MG63 (cell line): Measurements from ENCODE around the gene SUCO. TPM values are rescaled to one million over a fixed set of nuclear protein-coding genes. Genes with fewer than 3 reads are reported as not detected.
"Not testable (repeated sequence)": the region's sequence is repeated elsewhere in the genome, so short reads cannot be mapped to it uniquely, and the experiment has no call there.

Experiments
- DNase-seq: peaks from one replicate; pipeline ENCODE4 v3.0.0-alpha.2; 2020
- H3K27me3 ChIP-seq: fragments of 250-450 bp; sonication (Bioruptor Pico); 2 replicates; pipeline ENCODE4 v1.5.1; 2020; ENCODE audit warnings: mild to moderate bottlenecking, moderate library complexity
- H3K36me3 ChIP-seq: fragments of 250-450 bp; sonication (Bioruptor Pico); 2 replicates; pipeline ENCODE4 v1.5.1; 2020; ENCODE audit warnings: mild to moderate bottlenecking, moderate library complexity
- H3K4me3 ChIP-seq: fragments of 250-450 bp; sonication (Bioruptor Pico); 2 replicates; pipeline ENCODE4 v1.5.1; 2020; ENCODE audit warnings: mild to moderate bottlenecking, moderate library complexity
- H3K9me3 ChIP-seq: fragments of 250-450 bp; sonication (Bioruptor Pico); 2 replicates; pipeline ENCODE4 v1.5.1; 2020; ENCODE audit warnings: mild to moderate bottlenecking, moderate library complexity
- total RNA-seq: library from RNA; depleted of rRNA; stranded (reverse); fragments of >200 nt; shearing (Covaris generic); gene quantifications from 2 replicates; pipeline ENCODE4 v1.2.3, GENCODE V29; 2014; ENCODE audit warnings: low replicate concordance; rRNA removed

The SUCO gene
- 2.1 and 2.9 TPM in 2 replicates for total RNA-seq

GRCh38 chr1:172532700-172533512, at the start of gene SUCO:
Gene SUCO (plus strand): TSS chr1:172533150. CDS start chr1:172533436, 286 bp downstream.
- H3K9me3 ChIP-seq, result no peaks in the 10 kb centered on the region
- H3K4me3 ChIP-seq, result peak within 1 kb of the TSS; percentile 97
- no peaks in the 10 kb centered on the region for H3K36me3 ChIP-seq
- DNase-seq, result peak; percentile 100
- no peaks in the 10 kb centered on the region for H3K27me3 ChIP-seq

GRCh38 chr1:172483448-172483847, 49.5 kb upstream of the SUCO start:
- no peaks in the 10 kb centered on the region for H3K9me3 ChIP-seq
- H3K27me3 ChIP-seq, result peaks cover 33% of the 10 kb centered on the region
- H3K4me3 ChIP-seq, result no peak overlapping the region
- no peaks in the 10 kb centered on the region for H3K36me3 ChIP-seq
- no peak for DNase-seq

GRCh38 chr1:172484252-172484651, 48.7 kb upstream of the SUCO start:
- Histone ChIP-seq H3K9me3 (no peaks in the 10 kb centered on the region), H3K36me3 (no peaks in the 10 kb centered on the region), H3K4me3 (no peak overlapping the region), H3K27me3 (peaks cover 35% of the 10 kb centered on the region)
- DNase-seq, result no peak

- DNase-seq, result no peak
- H3K9me3 ChIP-seq, result no peaks in the 10 kb centered on the region
- H3K27me3 ChIP-seq, result peaks cover 35% of the 10 kb centered on the region
- H3K36me3 ChIP-seq, result no peaks in the 10 kb centered on the region
- H3K4me3 ChIP-seq, result no peak overlapping the region
These were observed 47.3 kb upstream of the SUCO start for GRCh38 chr1:172485626-172486025.

GRCh38 chr1:172486805-172487454, 46.0 kb upstream of the SUCO start:
- H3K9me3 ChIP-seq, result no peaks in the 10 kb centered on the region
- H3K4me3 ChIP-seq, result no peak overlapping the region
- no peaks in the 10 kb centered on the region for H3K36me3 ChIP-seq
- no peak for DNase-seq
- H3K27me3 ChIP-seq, result peaks cover 35% of the 10 kb centered on the region

GRCh38 chr1:172487550-172487949, 45.4 kb upstream of the SUCO start:
- H3K9me3 ChIP-seq, result no peaks in the 10 kb centered on the region
- H3K4me3 ChIP-seq, result no peak overlapping the region
- DNase-seq, result no peak
- peaks cover 35% of the 10 kb centered on the region for H3K27me3 ChIP-seq
- no peaks in the 10 kb centered on the region for H3K36me3 ChIP-seq

GRCh38 chr1:172488393-172488792, 44.6 kb upstream of the SUCO start:
- Histone ChIP-seq H3K27me3 (peaks cover 35% of the 10 kb centered on the region), H3K36me3 (no peaks in the 10 kb centered on the region), H3K9me3 (no peaks in the 10 kb centered on the region), H3K4me3 (no peak overlapping the region)
- DNase-seq, result no peak

- no peaks in the 10 kb centered on the region for H3K36me3 ChIP-seq
- H3K27me3 ChIP-seq, result peaks cover 25% of the 10 kb centered on the region
- no peak for DNase-seq
- no peaks in the 10 kb centered on the region for H3K9me3 ChIP-seq
- no peak overlapping the region for H3K4me3 ChIP-seq
These were observed 43.1 kb upstream of the SUCO start for GRCh38 chr1:172489847-172490246.

GRCh38 chr1:172492421-172492820, 40.5 kb upstream of the SUCO start:
- Histone ChIP-seq H3K36me3 (no peaks in the 10 kb centered on the region), H3K9me3 (no peaks in the 10 kb centered on the region)
- no peak for DNase-seq

GRCh38 chr1:172494166-172494565, 38.8 kb upstream of the SUCO start:
- Histone ChIP-seq H3K36me3 (no peaks in the 10 kb centered on the region), H3K9me3 (no peaks in the 10 kb centered on the region), H3K27me3 (no peaks in the 10 kb centered on the region), H3K4me3 (no peak overlapping the region)
- no peak for DNase-seq

More at GRCh38 chr1:172492421-172492820, 40.5 kb upstream of the SUCO start:
- Histone ChIP-seq H3K27me3 (peaks cover 12% of the 10 kb centered on the region), H3K4me3 (no peak overlapping the region)

GRCh38 chr1:172496127-172496526, 36.8 kb upstream of the SUCO start:
- H3K9me3 ChIP-seq, H3K4me3 ChIP-seq, H3K27me3 ChIP-seq, H3K36me3 ChIP-seq, DNase-seq: not testable (repeated sequence)

- no peaks in the 10 kb centered on the region for H3K27me3 ChIP-seq
- no peaks in the 10 kb centered on the region for H3K36me3 ChIP-seq
- DNase-seq, result no peak
- H3K9me3 ChIP-seq, result no peaks in the 10 kb centered on the region
- H3K4me3 ChIP-seq, result no peak overlapping the region
These were observed 36.3 kb upstream of the SUCO start for GRCh38 chr1:172496678-172497077.

- no peaks in the 10 kb centered on the region for H3K36me3 ChIP-seq
- DNase-seq, result peak; percentile 63
- H3K27me3 ChIP-seq, result no peaks in the 10 kb centered on the region
- no peaks in the 10 kb centered on the region for H3K9me3 ChIP-seq
- no peak overlapping the region for H3K4me3 ChIP-seq
These were observed 35.7 kb upstream of the SUCO start for GRCh38 chr1:172497230-172497629.

- no peak overlapping the region for H3K4me3 ChIP-seq
- DNase-seq, result no peak
- H3K27me3 ChIP-seq, result no peaks in the 10 kb centered on the region
- no peaks in the 10 kb centered on the region for H3K9me3 ChIP-seq
- H3K36me3 ChIP-seq, result no peaks in the 10 kb centered on the region
These were observed 34.1 kb upstream of the SUCO start for GRCh38 chr1:172498857-172499256.

GRCh38 chr1:172499636-172500141, 33.3 kb upstream of the SUCO start:
- no peaks in the 10 kb centered on the region for H3K27me3 ChIP-seq
- peak; percentile 5 for DNase-seq
- H3K9me3 ChIP-seq, result no peaks in the 10 kb centered on the region
- H3K36me3 ChIP-seq, result no peaks in the 10 kb centered on the region
- no peak overlapping the region for H3K4me3 ChIP-seq

- no peaks in the 10 kb centered on the region for H3K9me3 ChIP-seq
- H3K36me3 ChIP-seq, result no peaks in the 10 kb centered on the region
- H3K27me3 ChIP-seq, result no peaks in the 10 kb centered on the region
- no peak overlapping the region for H3K4me3 ChIP-seq
- no peak for DNase-seq
These were observed 32.7 kb upstream of the SUCO start for GRCh38 chr1:172500207-172500606.

- no peak for DNase-seq
- no peaks in the 10 kb centered on the region for H3K9me3 ChIP-seq
- H3K36me3 ChIP-seq, result no peaks in the 10 kb centered on the region
- no peak overlapping the region for H3K4me3 ChIP-seq
- H3K27me3 ChIP-seq, result no peaks in the 10 kb centered on the region
These were observed 25.2 kb upstream of the SUCO start for GRCh38 chr1:172507741-172508140.
